BE2C (cell line): ENCODE results near the gene TPCN2.

Experiments
- DNase-seq: peaks from one replicate; pipeline ENCODE4 v3.0.0-alpha.2; 2020
- H3K27me3 ChIP-seq: fragments of 250-450 bp; sonication (Bioruptor Pico); 2 replicates; pipeline ENCODE4 v1.5.1; 2020; ENCODE audit warnings: mild to moderate bottlenecking
- H3K36me3 ChIP-seq: fragments of 250-450 bp; sonication (Bioruptor Pico); 2 replicates; pipeline ENCODE4 v1.5.1; 2020; ENCODE audit warnings: mild to moderate bottlenecking
- H3K4me1 ChIP-seq: fragments of 250-450 bp; sonication (Bioruptor Pico); 2 replicates; pipeline ENCODE4 v1.5.1; 2020
- H3K4me3 ChIP-seq: 2 replicates; pipeline ENCODE4 v1.5.1; 2011; ENCODE audit warnings: low read depth, low read length
- H3K9me3 ChIP-seq: fragments of 250-450 bp; sonication (Bioruptor Pico); 2 replicates; pipeline ENCODE4 v1.5.1; 2020
- CTCF ChIP-seq: IDR thresholded peaks from 2 replicates; pipeline ENCODE4 v1.5.1; 2012; ENCODE audit warnings: mild to moderate bottlenecking, low read depth, low read length

Gene TPCN2

GRCh38 chr11:69173925-69174581, 125.3 kb downstream of the TPCN2 start:
- Histone ChIP-seq H3K27me3 (no peaks in the 10 kb centered on the region), H3K4me1 (peaks cover 5% of the 10 kb centered on the region; the same call in 1 of the 2 replicates), H3K36me3 (no peaks in the 10 kb centered on the region), H3K4me3 (no peak overlapping the region), H3K9me3 (no peaks in the 10 kb centered on the region; the same call in 1 of the 2 replicates)
- no peak for TF ChIP-seq CTCF
- no peak for DNase-seq

- H3K4me3 ChIP-seq = no peak overlapping the region
- H3K27me3 ChIP-seq = no peaks in the 10 kb centered on the region
- no peak for DNase-seq
- H3K4me1 ChIP-seq = peaks cover 10% of the 10 kb centered on the region
- no peak for TF ChIP-seq CTCF
- H3K36me3 ChIP-seq = no peaks in the 10 kb centered on the region
- no peaks in the 10 kb centered on the region; the same call in 1 of the 2 replicates for H3K9me3 ChIP-seq
These were observed 126.1 kb downstream of the TPCN2 start for GRCh38 chr11:69174841-69175240.

- no peaks in the 10 kb centered on the region for H3K36me3 ChIP-seq
- DNase-seq = no peak
- H3K9me3 ChIP-seq = no peaks in the 10 kb centered on the region; the same call in 1 of the 2 replicates
- H3K27me3 ChIP-seq = no peaks in the 10 kb centered on the region
- TF ChIP-seq CTCF = no peak
- H3K4me1 ChIP-seq = peaks cover 14% of the 10 kb centered on the region
- H3K4me3 ChIP-seq = no peak overlapping the region
These were observed 130.2 kb downstream of the TPCN2 start for GRCh38 chr11:69178819-69179482.

GRCh38 chr11:69180226-69180625, 131.5 kb downstream of the TPCN2 start:
- DNase-seq = no peak
- no peak overlapping the region for H3K4me3 ChIP-seq
- H3K27me3 ChIP-seq = no peaks in the 10 kb centered on the region
- peaks cover 14% of the 10 kb centered on the region for H3K4me1 ChIP-seq
- no peaks in the 10 kb centered on the region; the same call in 1 of the 2 replicates for H3K9me3 ChIP-seq
- H3K36me3 ChIP-seq = no peaks in the 10 kb centered on the region
- TF ChIP-seq CTCF = no peak

GRCh38 chr11:69180726-69181125, 132.0 kb downstream of the TPCN2 start:
- H3K27me3 ChIP-seq = no peaks in the 10 kb centered on the region
- DNase-seq = no peak

More at GRCh38 chr11:69180726-69181125, 132.0 kb downstream of the TPCN2 start:
- Histone ChIP-seq H3K9me3 (no peaks in the 10 kb centered on the region; the same call in 1 of the 2 replicates), H3K4me1 (peaks cover 15% of the 10 kb centered on the region), H3K36me3 (no peaks in the 10 kb centered on the region), H3K4me3 (no peak overlapping the region)
- no peak for TF ChIP-seq CTCF
